ENCODE results near the gene PPP4R4. TPM values are rescaled to one million over a fixed set of nuclear protein-coding genes. Genes with fewer than 3 reads are reported as not detected.
A peak's percentile ranks its signal among the peaks of the same experiment; 100 is the strongest.
"Not testable (repeated sequence)": the region's sequence is repeated elsewhere in the genome, so short reads cannot be mapped to it uniquely, and the experiment has no call there.

PPP4R4 gene
- polyA plus RNA-seq, 3 donors = 0.09 to 0.42 (median 0.19) TPM

GRCh38 chr14:94173471-94173884 lies 644 bp upstream of the PPP4R4 start:
- no peak for DNase-seq (ENCODE audit: extremely low read depth in 1 of 11, low read depth in 9 of 11, low spot score in 4 of 11)

- no peak for DNase-seq (ENCODE audit: extremely low read depth in 1 of 11, low read depth in 9 of 11, low spot score in 4 of 11)
These were observed 485 bp downstream of the PPP4R4 start for GRCh38 chr14:94174604-94175010.

- DNase-seq (ENCODE audit: extremely low read depth in 1 of 11, low read depth in 9 of 11, low spot score in 4 of 11) = no peak
These were observed 1.1 kb downstream of the PPP4R4 start for GRCh38 chr14:94175011-94175745.

GRCh38 chr14:94175747-94176146 lies 1.6 kb downstream of the PPP4R4 start:
- DNase-seq (ENCODE audit: extremely low read depth in 1 of 11, low read depth in 9 of 11, low spot score in 4 of 11) = no peak

GRCh38 chr14:94176808-94177207 lies 2.7 kb downstream of the PPP4R4 start:
- no peak for DNase-seq (ENCODE audit: extremely low read depth in 1 of 11, low read depth in 9 of 11, low spot score in 4 of 11)

- no peak for DNase-seq (ENCODE audit: extremely low read depth in 1 of 11, low read depth in 9 of 11, low spot score in 4 of 11)
These were observed 3.7 kb downstream of the PPP4R4 start for GRCh38 chr14:94177806-94178205.

- DNase-seq (ENCODE audit: extremely low read depth in 1 of 11, low read depth in 9 of 11, low spot score in 4 of 11) = no peak
These were observed 5.1 kb downstream of the PPP4R4 start for GRCh38 chr14:94179244-94179643.

- DNase-seq (ENCODE audit: extremely low read depth in 1 of 11, low read depth in 9 of 11, low spot score in 4 of 11) = peak in 1 of 11 donors; percentile 50
These were observed 6.6 kb downstream of the PPP4R4 start for GRCh38 chr14:94180655-94181271.

- DNase-seq (ENCODE audit: extremely low read depth in 1 of 11, low read depth in 9 of 11, low spot score in 4 of 11) = no peak
These were observed 7.7 kb downstream of the PPP4R4 start for GRCh38 chr14:94181835-94182234.

GRCh38 chr14:94192536-94192935 lies 18.4 kb downstream of the PPP4R4 start:
- no peak for DNase-seq (ENCODE audit: extremely low read depth in 1 of 11, low read depth in 9 of 11, low spot score in 4 of 11)

GRCh38 chr14:94193776-94194175 lies 19.7 kb downstream of the PPP4R4 start:
- no peak for DNase-seq (ENCODE audit: extremely low read depth in 1 of 11, low read depth in 9 of 11, low spot score in 4 of 11)

- DNase-seq (ENCODE audit: extremely low read depth in 1 of 11, low read depth in 9 of 11, low spot score in 4 of 11) = no peak
These were observed 21.9 kb downstream of the PPP4R4 start for GRCh38 chr14:94196057-94196456.

GRCh38 chr14:94203473-94204210 lies 29.5 kb downstream of the PPP4R4 start:
- DNase-seq (ENCODE audit: extremely low read depth in 1 of 11, low read depth in 9 of 11, low spot score in 4 of 11) = no peak

GRCh38 chr14:94213021-94213420 lies 38.9 kb downstream of the PPP4R4 start:
- no peak for DNase-seq (ENCODE audit: extremely low read depth in 1 of 11, low read depth in 9 of 11, low spot score in 4 of 11)

- no peak for DNase-seq (ENCODE audit: extremely low read depth in 1 of 11, low read depth in 9 of 11, low spot score in 4 of 11)
These were observed 39.6 kb downstream of the PPP4R4 start for GRCh38 chr14:94213741-94214140.

- DNase-seq (ENCODE audit: extremely low read depth in 1 of 11, low read depth in 9 of 11, low spot score in 4 of 11) = peak in 5 of 11 donors; percentile 1 to 16 (median 4)
These were observed 43.0 kb downstream of the PPP4R4 start for GRCh38 chr14:94217116-94217515.

GRCh38 chr14:94218198-94218886 lies 44.2 kb downstream of the PPP4R4 start:
- not testable (repeated sequence) for DNase-seq (ENCODE audit: extremely low read depth in 1 of 11, low read depth in 9 of 11, low spot score in 4 of 11)

- DNase-seq (ENCODE audit: extremely low read depth in 1 of 11, low read depth in 9 of 11, low spot score in 4 of 11) = no peak
These were observed 49.9 kb downstream of the PPP4R4 start for GRCh38 chr14:94224040-94224439.

Data from renal cortex interstitium (tissue), 11 donors.